ENCODE data around the gene NFKBIA. TPM values are rescaled to one million over a fixed set of nuclear protein-coding genes. Genes with fewer than 3 reads are reported as not detected.

Gene NFKBIA
- total and polyA plus RNA-seq, 2 of the 8 experiments (the other 6 are each of a cell fraction or from before 2014, with no cell fraction given): 25.9 to 49.7 TPM

GRCh38 chr14:35387713-35388579 lies 16.6 kb downstream of the NFKBIA start:
- DNase-seq (ENCODE audit: low read depth in 1 of 2, low spot score in 2 of 2) (no peak), FAIRE-seq (no peak)
- peaks cover 0 to 7% (median 2%) of the 10 kb centered on the region in 4 experiments; a peak in 4 of 7 replicates for H3K4me1 ChIP-seq (replicated peaks in 1 of 4; ENCODE audit: control insufficient read depth in 3 of 4, insufficient read depth in 4 of 4, low read length in 3 of 4)
- H3K36me3 ChIP-seq (ENCODE audit: control insufficient read depth in 2 of 4, insufficient read depth in 4 of 4, low read length in 3 of 4): no peaks in the 10 kb centered on the region
- H3K79me2 ChIP-seq (ENCODE audit: control insufficient read depth in 1 of 2, insufficient read depth in 2 of 2, low read length in 2 of 2): no peaks in the 10 kb centered on the region
- no peak overlapping the region for H3K23ac ChIP-seq (ENCODE audit: insufficient read length)
- no peak overlapping the region for H3K4ac ChIP-seq (replicated peaks; ENCODE audit: insufficient read length, low read depth, low read length)
- H2BK5ac ChIP-seq (ENCODE audit: low read depth, low read length): no peak overlapping the region
- no peak overlapping the region for H3K18ac ChIP-seq (ENCODE audit: extremely low read depth, low read length)
- CTCF ChIA-PET (ENCODE audit: partially characterized antibody): interaction anchor here (0.9 to 1.8 kb wide), 5 partner anchors 11 to 172 kb away, joined by 3 to 5 read pairs (median 3); no protein-coding TSS in a partner anchor
- no peak overlapping the region for H3K9ac ChIP-seq (replicated peaks in 1 of 4; ENCODE audit: extremely low read depth in 1 of 4, low read depth in 3 of 4, low read length in 3 of 4)
- no peak overlapping the region for H2BK12ac ChIP-seq (ENCODE audit: low read depth, low read length)
- no peak overlapping the region for H2AK5ac ChIP-seq (ENCODE audit: low read depth, low read length)
- H4K8ac ChIP-seq (ENCODE audit: extremely low read depth, insufficient read depth, low read length): no peak overlapping the region; the same call in 1 of the 2 replicates
- H3K14ac ChIP-seq (ENCODE audit: insufficient read length): no peak overlapping the region
- no peak overlapping the region for H2AFZ ChIP-seq (ENCODE audit: low read length)
- H4K20me1 ChIP-seq (replicated peaks in 1 of 2; ENCODE audit: control insufficient read depth in 1 of 2, insufficient read depth in 2 of 2, low read length in 2 of 2): no peaks in the 10 kb centered on the region
- no peak overlapping the region for H2BK20ac ChIP-seq (ENCODE audit: low read length)
- H3K4me3 ChIP-seq (ENCODE audit: extremely low read depth in 1 of 4, insufficient read depth in 2 of 4, low read depth in 3 of 4, low read length in 4 of 4): no peak overlapping the region
- no peak overlapping the region for H2BK120ac ChIP-seq (replicated peaks; ENCODE audit: low read depth, low read length)
- POLR2A ChIA-PET (ENCODE audit: partially characterized antibody): interaction anchor here (0.6 to 2.0 kb wide), 3 partner anchors 8 to 16 kb away, joined by 3 to 11 read pairs (median 4); partner anchors contain the start of gene NFKBIA
- TF ChIP-seq GABPA (IDR thresholded peaks at IDR 0.05; ENCODE audit: borderline replicate concordance, insufficient read depth, low read length) (no peak), SRF (IDR thresholded peaks at IDR 0.05; ENCODE audit: low read depth, low read length) (no peak), ATF3 (IDR thresholded peaks at IDR 0.05; ENCODE audit: insufficient read depth, low read depth, low read length) (no peak), CBX8 (IDR thresholded peaks at IDR 0.05; ENCODE audit: borderline replicate concordance, low read depth, low read length) (no peak), SIN3A (conservative IDR thresholded peaks at IDR 0.05 in 1 of 2, IDR thresholded peaks at IDR 0.05 in 1 of 2; ENCODE audit: low read depth in 1 of 2, low read length in 2 of 2) (no peak), EGR1 (IDR thresholded peaks at IDR 0.05; ENCODE audit: borderline replicate concordance, low read depth, low read length) (no peak), POU5F1 (IDR thresholded peaks at IDR 0.05; ENCODE audit: low read depth, low read length) (no peak)
- H3K27ac ChIP-seq (ENCODE audit: low read depth, low read length): no peak overlapping the region
- H3K4me2 ChIP-seq (ENCODE audit: insufficient read depth in 1 of 2, low read depth in 2 of 2, low read length in 2 of 2): no peak overlapping the region
- no peaks in the 10 kb centered on the region for H3K9me3 ChIP-seq (ENCODE audit: insufficient read depth in 2 of 2, low read depth in 1 of 2, low read length in 1 of 2)
- no peak overlapping the region for H4K91ac ChIP-seq (replicated peaks; ENCODE audit: insufficient read length, low read length)
- no peak overlapping the region for H2BK15ac ChIP-seq (ENCODE audit: low read length)
- H3K79me1 ChIP-seq (ENCODE audit: low read depth, low read length): no peaks in the 10 kb centered on the region
- 89% methylated on average over 12 of the region's 14 CpGs; no CpG with 5 or more reads in 1 of the 2 experiments for WGBS, 2 experiments (ENCODE audit: extremely low coverage in 1 of 2, insufficient coverage in 1 of 2, insufficient read length in 1 of 2, insufficient replicate concordance in 2 of 2, low coverage in 1 of 2, low lambda C conversion rate in 2 of 2, missing lambda C conversion rate in 1 of 2)
- H3K27me3 ChIP-seq (replicated peaks in 1 of 4; ENCODE audit: control insufficient read depth in 3 of 4, extremely low read depth in 1 of 4, insufficient read depth in 3 of 4, low read length in 3 of 4): no peaks in the 10 kb centered on the region
- no peaks in the 10 kb centered on the region for H3K23me2 ChIP-seq (ENCODE audit: low read depth, low read length)
- no peak overlapping the region for H4K5ac ChIP-seq (ENCODE audit: insufficient read length, low read depth, low read length)
- no peak overlapping the region for H3K56ac ChIP-seq (replicated peaks; ENCODE audit: insufficient read length, low read depth, low read length)

All from H1 (cell line).